ENCODE measurements around the gene IMMT. TPM values are rescaled to one million over a fixed set of nuclear protein-coding genes. Genes with fewer than 3 reads are reported as not detected.
A peak's percentile ranks its signal among the peaks of the same experiment; 100 is the strongest.

IMMT gene
- total RNA-seq, 1 experiment from 2014 or later, result 39.2 TPM

DNA sequence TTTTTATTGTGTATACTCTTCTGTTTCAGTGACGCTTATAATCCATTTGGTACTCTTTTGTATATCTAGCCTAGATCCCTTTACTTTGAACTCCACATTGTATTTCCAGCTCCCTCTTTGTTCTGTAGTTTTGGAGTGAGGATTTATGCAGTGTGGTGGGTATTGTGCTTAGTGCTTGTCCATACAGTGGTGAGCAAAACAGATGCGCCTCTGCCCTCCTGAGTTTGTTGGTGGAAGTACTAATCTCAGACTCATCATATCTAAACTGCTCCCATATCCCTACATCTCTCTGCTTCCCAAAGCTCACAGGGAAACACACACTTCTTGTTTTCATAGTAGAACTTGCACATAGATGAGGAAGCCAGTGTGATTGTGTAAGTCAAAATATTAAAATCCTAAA lies 77.1 kb downstream of the IMMT start:
- in situ Hi-C loops (cut with HindIII; ENCODE audit: low pct_unique_long_range_greater_than_20kb, low sequenced_read_pairs), result no loop called here
- no peak for DNase-seq (ENCODE audit: low read depth)

DNA sequence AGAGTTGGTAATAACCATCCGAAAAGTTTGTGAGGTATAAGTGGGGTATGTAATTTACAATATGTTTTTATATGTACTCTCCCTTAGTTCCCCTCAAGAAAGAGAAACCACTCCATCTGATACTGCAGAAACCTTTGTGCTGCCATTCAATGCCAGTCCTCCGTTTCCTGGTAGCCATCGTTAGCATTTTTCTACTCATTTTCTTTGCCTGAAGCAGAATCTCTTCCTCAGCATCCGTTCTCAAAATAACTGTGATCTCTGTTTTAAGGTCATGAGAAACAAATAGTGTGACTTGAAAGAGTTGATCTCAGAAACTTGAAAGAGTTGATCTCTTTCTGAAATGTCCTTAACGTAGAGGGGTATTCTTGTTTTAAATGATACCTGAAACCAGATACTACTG lies 88.2 kb downstream of the IMMT start:
- in situ Hi-C loops (cut with HindIII; ENCODE audit: low pct_unique_long_range_greater_than_20kb, low sequenced_read_pairs), result no loop called here
- DNase-seq (ENCODE audit: low read depth), result no peak

DNA sequence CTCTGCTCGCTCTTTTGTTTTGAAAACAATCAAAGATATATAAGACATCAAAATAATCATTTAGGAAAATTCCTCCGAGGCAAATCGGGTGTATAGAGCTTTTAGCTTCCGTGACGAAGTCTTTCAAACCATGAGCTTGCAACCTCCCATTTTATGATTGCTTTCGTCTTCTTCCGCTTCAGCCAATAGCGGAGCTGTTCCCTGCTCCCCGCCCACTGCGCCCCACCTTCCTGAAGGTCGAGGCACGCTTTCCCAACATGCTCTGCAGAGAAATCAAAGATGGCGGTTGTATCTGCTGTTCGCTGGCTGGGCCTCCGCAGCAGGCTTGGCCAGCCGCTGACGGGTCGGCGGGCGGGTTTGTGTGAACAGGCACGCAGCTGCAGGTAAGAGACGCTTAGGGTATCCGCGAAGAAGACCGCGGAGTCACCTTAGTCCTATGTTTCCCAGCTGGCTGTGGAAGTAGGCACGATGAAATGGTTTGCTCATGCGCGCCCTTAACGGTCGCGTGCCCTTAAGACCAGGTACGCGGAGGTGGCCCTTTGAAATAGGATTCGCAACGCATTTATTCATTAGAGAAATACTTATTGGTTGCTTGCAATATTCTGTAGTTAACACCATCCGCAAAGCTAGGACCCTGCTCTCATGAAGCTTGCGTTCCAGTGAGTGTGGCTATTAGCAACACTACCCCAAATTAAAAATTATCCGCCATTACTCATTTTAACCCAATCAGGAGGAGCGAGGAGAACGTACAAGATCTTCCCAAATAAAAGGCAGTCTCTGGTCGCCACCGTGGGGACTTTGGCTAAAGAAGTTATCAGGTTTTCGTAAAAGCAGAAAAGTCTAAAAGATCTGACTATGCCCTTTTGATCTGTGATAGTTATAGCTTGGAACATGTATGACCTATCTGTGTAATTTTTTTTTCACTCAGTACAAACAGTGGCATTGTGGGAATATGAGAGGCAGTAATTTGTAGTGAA lies 89.0 kb downstream of the IMMT start, which contains the start of gene PTCD3:
TSS of gene PTCD3 (plus strand) at position 267 of the 977 bp plus-strand sequence. CDS start at position 280, 13 bp downstream.
- in situ Hi-C loops (cut with HindIII; ENCODE audit: low pct_unique_long_range_greater_than_20kb, low sequenced_read_pairs), result no loop called here
- peak; percentile 95 for DNase-seq (ENCODE audit: low read depth)

DNA sequence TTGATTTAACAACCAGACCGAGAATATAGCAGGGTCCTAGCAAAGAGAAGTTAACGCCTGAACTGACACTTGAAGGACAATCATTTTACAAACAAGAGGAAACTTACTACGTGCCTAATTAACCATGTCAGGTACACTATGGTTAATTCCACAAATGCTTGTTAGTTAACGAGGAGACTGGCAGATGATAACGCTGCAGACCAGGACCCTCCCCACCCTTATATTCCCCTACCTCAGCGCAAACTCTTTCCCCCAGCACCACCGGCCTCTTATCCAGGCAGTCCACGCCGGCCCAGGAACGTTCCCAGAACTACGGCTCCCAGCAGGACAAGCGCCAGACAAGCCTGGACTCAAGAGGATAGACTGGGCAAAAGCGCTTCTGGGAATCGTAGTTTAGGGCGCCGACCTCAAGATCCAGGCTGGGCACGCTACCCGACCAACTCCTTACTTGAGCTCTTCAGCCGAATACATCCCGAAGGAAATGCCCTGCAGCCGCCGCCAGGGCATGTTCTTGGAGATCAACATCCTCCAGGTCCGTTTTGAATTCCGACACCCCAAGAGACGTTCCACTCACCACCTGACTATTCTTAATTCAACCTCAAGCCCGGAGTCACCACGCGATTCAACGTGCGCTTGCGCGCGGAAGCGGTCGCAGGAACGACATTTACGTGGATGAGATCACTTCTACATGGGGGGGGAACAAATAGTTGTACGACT lies 89.9 kb downstream of the IMMT start, which contains the start of gene POLR1A:
TSS of gene POLR1A (minus strand) at position 635 of the 717 bp plus-strand sequence. CDS start at position 525, 110 bp downstream.
- in situ Hi-C loops (cut with HindIII; ENCODE audit: low pct_unique_long_range_greater_than_20kb, low sequenced_read_pairs), result no loop called here

DNA sequence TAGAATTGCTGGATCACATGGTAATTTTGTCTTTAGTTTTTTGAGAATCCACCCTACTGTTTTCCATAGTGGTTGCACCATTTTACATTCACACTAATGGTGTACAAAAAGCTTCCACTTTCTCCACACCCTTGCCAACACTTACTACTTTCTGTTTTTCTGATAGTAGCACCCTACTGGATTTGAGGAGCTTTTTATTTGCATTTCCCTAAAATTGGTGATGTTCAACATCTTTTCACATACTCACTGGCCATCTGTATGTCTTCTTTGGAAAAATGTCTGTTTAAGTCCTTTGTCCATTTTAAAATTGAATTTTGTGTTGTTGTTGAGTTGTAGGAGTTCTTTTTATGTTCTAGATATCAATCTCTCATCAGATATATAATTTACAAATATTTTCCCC lies 93.1 kb downstream of the IMMT start:
- in situ Hi-C loops (cut with HindIII; ENCODE audit: low pct_unique_long_range_greater_than_20kb, low sequenced_read_pairs), result no loop called here
- DNase-seq (ENCODE audit: low read depth), result no peak

More for the DNA sequence above, 89.9 kb downstream of the IMMT start, which contains the start of gene POLR1A:
- DNase-seq (ENCODE audit: low read depth), result peak; percentile 96

DNA sequence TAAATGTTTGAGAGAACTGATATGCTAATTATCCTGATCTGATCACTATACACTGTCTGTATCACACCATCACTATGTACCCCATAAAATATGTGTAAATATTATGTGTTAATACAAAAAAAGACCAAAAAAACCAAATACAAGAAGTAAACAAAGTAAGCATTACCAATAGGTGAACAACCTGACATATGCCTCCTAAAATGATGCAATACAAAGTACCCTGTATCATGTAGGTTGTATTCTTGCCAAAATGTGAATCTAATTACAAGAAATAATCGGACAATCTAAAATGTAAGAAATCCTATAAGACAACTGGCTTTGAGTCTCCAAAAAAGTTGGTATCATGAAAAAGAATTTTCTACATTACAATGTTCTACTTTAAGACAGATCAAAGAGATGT lies 97.3 kb downstream of the IMMT start:
- DNase-seq (ENCODE audit: low read depth), result no peak
- in situ Hi-C loops (cut with HindIII; ENCODE audit: low pct_unique_long_range_greater_than_20kb, low sequenced_read_pairs), result no loop called here

DNA sequence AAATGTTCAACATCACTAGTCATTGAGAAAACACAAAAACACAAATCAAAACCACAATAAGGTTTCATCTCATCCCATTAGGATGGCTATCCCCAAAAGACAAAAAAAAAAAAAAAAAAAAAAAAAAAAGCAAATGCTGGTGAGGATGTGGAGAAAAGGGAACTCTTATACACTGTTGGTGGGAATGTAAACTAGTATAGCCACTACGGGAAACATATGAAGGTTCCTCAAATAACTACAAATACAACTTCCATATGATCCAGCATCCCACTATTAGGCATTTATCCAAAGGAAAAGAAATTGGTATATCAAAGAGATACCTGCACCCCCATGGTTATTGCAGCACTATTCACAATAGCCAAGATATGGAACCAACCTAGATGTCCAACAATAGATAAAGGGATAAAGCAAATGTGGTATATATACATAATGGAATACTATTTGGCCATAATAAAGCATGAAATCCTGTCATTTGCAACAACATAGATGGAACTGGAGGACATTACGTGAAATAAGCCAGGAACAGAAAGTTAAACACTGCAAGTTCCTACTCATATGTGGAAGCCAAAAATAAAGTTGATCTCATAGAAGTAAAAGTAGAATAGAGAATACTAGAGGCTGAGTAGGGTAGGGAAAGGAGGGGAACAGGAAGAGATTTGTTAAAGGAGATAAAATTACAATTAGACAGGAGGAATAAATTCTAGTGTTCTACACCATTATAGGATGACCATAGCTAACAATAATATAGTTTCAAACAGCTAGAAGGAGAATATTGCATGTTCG lies 98.0 kb downstream of the IMMT start:
- in situ Hi-C loops (cut with HindIII; ENCODE audit: low pct_unique_long_range_greater_than_20kb, low sequenced_read_pairs), result no loop called here
- no peak for DNase-seq (ENCODE audit: low read depth)

DNA sequence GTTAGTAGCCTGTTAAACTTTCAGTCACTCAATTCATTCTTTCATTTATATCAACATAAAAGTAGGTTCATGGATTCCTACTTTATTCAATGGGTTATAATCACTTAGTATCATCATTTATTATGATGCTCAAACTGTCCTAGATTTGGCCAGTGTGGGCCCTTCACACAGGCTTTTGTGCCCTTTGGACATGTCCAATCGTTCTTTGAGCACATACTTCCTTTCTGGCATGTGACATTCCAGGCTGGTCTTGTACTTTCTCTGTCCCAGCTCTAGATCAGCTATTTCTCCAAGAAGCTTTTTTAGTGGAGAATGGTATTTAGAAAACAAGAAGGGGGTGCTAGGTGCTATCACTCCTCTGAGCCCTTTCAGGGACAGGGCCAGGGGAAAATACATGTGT lies 101.0 kb downstream of the IMMT start:
- DNase-seq (ENCODE audit: low read depth), result no peak
- in situ Hi-C loops (cut with HindIII; ENCODE audit: low pct_unique_long_range_greater_than_20kb, low sequenced_read_pairs), result no loop called here

Other genes with a start within 250 kb of the IMMT start
- gene POLR1A, start 89.6 kb downstream of the IMMT start, total RNA-seq (2014; rRNA removed; shearing (Covaris generic); ENCODE audit: low replicate concordance), result 13.5 and 16.4 TPM in 2 replicates
- 55.5 and 59.2 TPM in 2 replicates for gene PTCD3, start 89.2 kb downstream of the IMMT start, total RNA-seq (2014; rRNA removed; shearing (Covaris generic); ENCODE audit: low replicate concordance)
- 60.8 and 97.5 TPM in 2 replicates for gene MRPL35, start 4.0 kb upstream of the IMMT start, total RNA-seq (2014; rRNA removed; shearing (Covaris generic); ENCODE audit: low replicate concordance)
- gene REEP1, start 142.2 kb upstream of the IMMT start, total RNA-seq (2014; rRNA removed; shearing (Covaris generic); ENCODE audit: low replicate concordance), result 0.12 and 0.20 TPM in 2 replicates
- gene KDM3A, start 245.9 kb upstream of the IMMT start, total RNA-seq (2014; rRNA removed; shearing (Covaris generic); ENCODE audit: low replicate concordance), result 28.3 and 37.4 TPM in 2 replicates

Measured in Caki2 (cell line).